Activated T-helper 2 cell treated with anti-CD3 and anti-CD28 coated beads, Interferon-gamma antibody, Interleukin-2, Interleukin-4, amounts not matched to agents 10 μg/mL and 5 μg/mL and 100 μg/mL, durations not matched to agents 14 hours and 24 hours and 36 hours (primary cell): Measurements from ENCODE around the gene SYNJ1. TPM values are rescaled to one million over a fixed set of nuclear protein-coding genes. Genes with fewer than 3 reads are reported as not detected.

Experiments used
- DNase-seq: peaks from one replicate; pipeline ENCODE4 v3.0.0; 2021; ENCODE audit warnings: low spot score
- H3K27ac Mint-ChIP-seq: one replicate; pipeline ENCODE4 v1.8.0; 2021; ENCODE audit warnings: mixed read lengths
- H3K27me3 Mint-ChIP-seq: one replicate; pipeline ENCODE4 v1.8.0; 2021; ENCODE audit warnings: low read depth, mixed read lengths
- H3K36me3 Mint-ChIP-seq: one replicate; pipeline ENCODE4 v1.8.0; 2021; ENCODE audit warnings: low read depth, mixed read lengths
- H3K4me1 Mint-ChIP-seq: one replicate; pipeline ENCODE4 v1.8.0; 2021; ENCODE audit warnings: low read depth, mixed read lengths
- H3K4me3 Mint-ChIP-seq: one replicate; pipeline ENCODE4 v1.8.0; 2021; ENCODE audit warnings: low read depth, mild to moderate bottlenecking, moderate library complexity, mixed read lengths
- H3K9me3 Mint-ChIP-seq: one replicate; pipeline ENCODE4 v1.8.0; 2021; ENCODE audit warnings: mixed read lengths
- intact Hi-C: fragments of 100-400 bp; cut with micrococcal nuclease; formaldehyde crosslinking; loops from one replicate; pipeline ENCODE4 v1.15.1; 2023
- total RNA-seq: library from RNA; stranded (reverse); gene quantifications from 2 replicates; pipeline ENCODE4 v1.2.3, GENCODE V29; 2022

Gene SYNJ1
- total RNA-seq, 1 donor from 2014 or later: 11.8 TPM

GRCh38 chr21:32593690-32594089 is 134.1 kb downstream of the SYNJ1 start:
- Mint-ChIP-seq H3K4me1 (peaks cover 3% of the 10 kb centered on the region), H3K9me3 (no peaks in the 10 kb centered on the region), H3K27me3 (no peaks in the 10 kb centered on the region), H3K4me3 (no peak overlapping the region), H3K27ac (no peak overlapping the region), H3K36me3 (no peaks in the 10 kb centered on the region)
- DNase-seq: no peak
- intact Hi-C loops: no loop called here

DNA sequence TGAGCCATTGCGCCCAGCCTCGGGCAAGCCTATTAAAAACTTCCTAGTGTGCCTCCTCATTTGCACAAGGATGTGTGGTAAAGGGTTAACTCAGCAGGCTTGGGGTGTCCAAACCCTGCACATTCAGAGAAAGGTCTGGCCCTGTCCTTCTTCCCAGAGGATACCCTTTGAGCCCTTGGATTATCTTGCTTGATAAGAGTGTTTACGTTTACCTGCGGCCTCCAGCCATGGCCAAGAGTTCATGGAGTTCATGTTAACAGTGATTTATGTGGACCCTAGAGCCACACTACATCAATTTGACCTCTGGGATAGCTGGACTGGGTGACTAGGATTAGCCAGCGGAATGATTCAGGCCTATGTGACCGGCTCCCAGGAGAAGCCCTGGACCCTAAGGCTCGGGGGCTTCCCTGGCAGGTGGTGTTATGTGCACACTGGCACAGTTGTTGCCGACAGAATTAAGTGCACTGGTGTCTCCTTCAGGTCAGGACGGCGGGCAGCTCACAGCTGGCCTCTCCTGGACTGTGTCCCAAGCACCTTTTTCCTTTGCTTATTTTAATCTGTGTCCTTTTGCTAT is 134.8 kb downstream of the SYNJ1 start:
- H3K4me1 Mint-ChIP-seq: peaks cover 3% of the 10 kb centered on the region
- intact Hi-C loops: no loop called here
- H3K4me3 Mint-ChIP-seq: no peak overlapping the region

DNA sequence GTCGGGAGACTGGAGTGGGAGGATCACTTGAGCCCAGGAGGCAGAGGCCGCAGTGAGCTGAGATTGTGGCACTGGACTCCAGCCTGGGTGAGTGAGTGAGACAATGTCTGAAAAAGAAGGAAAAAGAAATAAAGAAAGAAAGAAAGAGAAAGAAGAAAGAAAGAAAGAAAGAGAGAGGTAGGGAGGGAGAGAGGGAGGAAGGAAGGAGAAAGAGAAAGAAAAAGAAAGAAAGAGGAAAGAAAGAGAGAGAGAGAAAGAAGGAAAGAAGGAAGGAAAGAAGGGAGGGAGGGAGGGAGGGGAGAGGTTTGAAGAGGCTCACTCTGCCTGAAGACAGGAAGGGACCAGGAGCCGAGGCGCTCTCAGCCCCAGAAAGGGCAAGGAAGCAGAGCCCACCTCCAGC is 137.7 kb downstream of the SYNJ1 start:
- H3K4me3 Mint-ChIP-seq: no peak overlapping the region
- no peak for DNase-seq
- no peaks in the 10 kb centered on the region for H3K27me3 Mint-ChIP-seq
- no peaks in the 10 kb centered on the region for H3K4me1 Mint-ChIP-seq
- H3K27ac Mint-ChIP-seq: no peak overlapping the region
- no peaks in the 10 kb centered on the region for H3K36me3 Mint-ChIP-seq
- no peaks in the 10 kb centered on the region for H3K9me3 Mint-ChIP-seq
- intact Hi-C loops: no loop called here

More for the DNA sequence above, 134.8 kb downstream of the SYNJ1 start:
- Mint-ChIP-seq H3K27me3 (no peaks in the 10 kb centered on the region), H3K27ac (no peak overlapping the region), H3K36me3 (no peaks in the 10 kb centered on the region), H3K9me3 (no peaks in the 10 kb centered on the region)
- no peak for DNase-seq

GRCh38 chr21:32587651-32588050 is 140.2 kb downstream of the SYNJ1 start:
- no peaks in the 10 kb centered on the region for H3K4me1 Mint-ChIP-seq
- DNase-seq: no peak

GRCh38 chr21:32587120-32587519 is 140.7 kb downstream of the SYNJ1 start:
- intact Hi-C loops: no loop called here
- Mint-ChIP-seq H3K27me3 (no peaks in the 10 kb centered on the region), H3K4me1 (no peaks in the 10 kb centered on the region), H3K4me3 (no peak overlapping the region), H3K36me3 (no peaks in the 10 kb centered on the region), H3K9me3 (no peaks in the 10 kb centered on the region), H3K27ac (no peak overlapping the region)
- no peak for DNase-seq

More at GRCh38 chr21:32587651-32588050, 140.2 kb downstream of the SYNJ1 start:
- intact Hi-C loops: no loop called here
- H3K4me3 Mint-ChIP-seq: no peak overlapping the region
- no peaks in the 10 kb centered on the region for H3K36me3 Mint-ChIP-seq
- no peaks in the 10 kb centered on the region for H3K27me3 Mint-ChIP-seq
- no peaks in the 10 kb centered on the region for H3K9me3 Mint-ChIP-seq
- no peak overlapping the region for H3K27ac Mint-ChIP-seq

DNA sequence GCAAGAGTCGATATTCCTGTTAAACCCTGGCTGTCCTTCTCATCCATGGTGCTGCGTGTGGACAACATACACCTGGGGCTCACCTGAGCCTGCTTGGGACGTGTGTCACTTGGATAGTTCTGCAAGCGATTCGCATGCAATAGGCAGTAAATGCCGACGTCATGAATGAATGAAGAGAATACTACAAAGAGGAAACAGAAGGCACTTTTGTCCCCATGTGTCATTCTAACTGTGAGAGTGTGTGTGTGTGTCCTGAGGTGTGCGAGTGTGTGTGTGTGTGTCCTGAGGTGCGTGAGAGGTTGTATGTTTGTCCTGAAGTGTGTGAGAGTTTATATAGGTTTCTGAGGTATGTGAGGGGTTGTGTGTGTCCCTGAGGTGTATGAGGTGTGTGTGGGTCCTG is 141.8 kb downstream of the SYNJ1 start:
- H3K36me3 Mint-ChIP-seq: no peaks in the 10 kb centered on the region
- H3K4me1 Mint-ChIP-seq: no peaks in the 10 kb centered on the region
- intact Hi-C loops: no loop called here
- H3K27me3 Mint-ChIP-seq: no peaks in the 10 kb centered on the region
- no peak overlapping the region for H3K4me3 Mint-ChIP-seq
- no peaks in the 10 kb centered on the region for H3K9me3 Mint-ChIP-seq
- H3K27ac Mint-ChIP-seq: no peak overlapping the region
- DNase-seq: no peak

GRCh38 chr21:32585042-32585710 is 142.6 kb downstream of the SYNJ1 start, which contains the start of gene TCP10L:
TSS of gene TCP10L (minus strand) at chr21:32585523. CDS start at chr21:32584304, 1,219 bp downstream.
- no peak for DNase-seq
- no peaks in the 10 kb centered on the region for H3K36me3 Mint-ChIP-seq
- H3K27ac Mint-ChIP-seq: no peak within 1 kb of the TSS
- intact Hi-C loops: no loop called here
- H3K4me3 Mint-ChIP-seq: no peak within 1 kb of the TSS
- H3K9me3 Mint-ChIP-seq: no peaks in the 10 kb centered on the region
- H3K27me3 Mint-ChIP-seq: no peaks in the 10 kb centered on the region
- H3K4me1 Mint-ChIP-seq: no peaks in the 10 kb centered on the region

DNA sequence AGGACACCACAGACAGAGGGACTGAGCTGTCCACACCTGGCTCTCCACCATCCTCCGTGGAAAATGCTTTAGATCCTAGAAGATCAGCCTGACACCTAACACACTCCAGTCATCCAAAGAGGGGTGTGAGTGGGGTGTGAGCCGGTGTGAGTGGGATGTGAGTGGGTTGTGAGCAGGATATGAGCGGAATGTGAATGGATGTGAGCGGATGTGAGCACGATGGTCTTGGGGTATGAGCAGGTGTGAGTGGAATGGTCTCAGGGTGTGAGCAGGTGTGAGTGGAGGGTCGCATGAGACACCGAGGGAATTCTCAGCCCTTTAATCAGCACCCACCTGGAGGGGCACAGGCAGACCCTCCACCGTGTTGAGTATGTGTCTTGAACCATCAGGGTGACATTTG is 143.3 kb downstream of the SYNJ1 start:
- Mint-ChIP-seq H3K36me3 (no peaks in the 10 kb centered on the region), H3K27me3 (no peaks in the 10 kb centered on the region), H3K27ac (no peak overlapping the region), H3K4me3 (no peak overlapping the region), H3K4me1 (no peaks in the 10 kb centered on the region), H3K9me3 (no peaks in the 10 kb centered on the region)
- no peak for DNase-seq
- intact Hi-C loops: no loop called here

GRCh38 chr21:32581732-32582131 is 146.1 kb downstream of the SYNJ1 start:
- intact Hi-C loops: no loop called here
- Mint-ChIP-seq H3K27ac (no peak overlapping the region), H3K4me1 (no peaks in the 10 kb centered on the region), H3K4me3 (no peak overlapping the region), H3K9me3 (no peaks in the 10 kb centered on the region), H3K36me3 (no peaks in the 10 kb centered on the region), H3K27me3 (no peaks in the 10 kb centered on the region)
- DNase-seq: no peak

GRCh38 chr21:32580949-32581348 is 146.9 kb downstream of the SYNJ1 start:
- Mint-ChIP-seq H3K27ac (no peak overlapping the region), H3K9me3 (no peaks in the 10 kb centered on the region), H3K36me3 (no peaks in the 10 kb centered on the region), H3K4me3 (no peak overlapping the region), H3K27me3 (no peaks in the 10 kb centered on the region), H3K4me1 (no peaks in the 10 kb centered on the region)
- no peak for DNase-seq
- intact Hi-C loops: no loop called here

Other genes with a start within 250 kb of the SYNJ1 start
- gene TCP10L, start 142.5 kb downstream of the SYNJ1 start, total RNA-seq: 1.1 and 1.3 TPM in 2 replicates
- gene CFAP298, start 115.6 kb downstream of the SYNJ1 start, total RNA-seq: 44.5 and 48.6 TPM in 2 replicates
- 65.7 and 66.5 TPM in 2 replicates for gene PAXBP1, start 43.7 kb upstream of the SYNJ1 start, total RNA-seq